K562 (cell line): Measurements from ENCODE around the gene RFC2. TPM values are rescaled to one million over a fixed set of nuclear protein-coding genes. Genes with fewer than 3 reads are reported as not detected.

ENCODE experiments used
- ATAC-seq: fragments of 200-7000 bp; cut with Tn5 transposase; 3 replicates; pipeline ENCODE4 v1.9.1; 2020; ENCODE audit warnings: moderate library complexity
- BruUV-seq: library from RNA; stranded (reverse); fragments of 400-500 nt; replicated peaks from 2 replicates; lab custom pipeline; 2021; lab: Mats Ljungman, UMichigan
- CTCF ChIA-PET: fragments of 300-600 bp; formaldehyde crosslinking; extraction: SDS; loops from one replicate; lab custom pipeline; 2021; ENCODE audit warnings: low intra/inter-chr PET ratio; lab: Yijun Ruan, JAX
- POLR2A ChIA-PET: fragments of 300-600, 350-650 bp; sonication (Branson Sonifier 250); formaldehyde crosslinking; extraction: SDS; loops from one replicate; lab custom pipeline; 2021; ENCODE audit warnings: antibody characterized with exemption, inconsistent platforms; lab: Yijun Ruan, JAX
- DNase-seq, 4 experiments: peaks; one replicate each; pipeline versions ENCODE4 v3.0.0 to v3.0.0-alpha.2; 2011 to 2018; ENCODE audit warnings: low spot score in 3 of 4, mixed read lengths in 3 of 4; ENCODE audit errors: extremely low read depth in 1 of 4
- FAIRE-seq: peaks from 2 replicates; lab custom pipeline; 2011; peaks lifted over from hg19 to GRCh38; lab: Jason Lieb, UNC
- H2AFZ ChIP-seq: 2 replicates; pipeline ENCODE4 v1.6.0; 2011; ENCODE audit warnings: low read depth, low read length, control low read depth, inconsistent platforms
- H3K27ac ChIP-seq: fragments of 200-600 bp; 3 replicates; pipeline ENCODE4 v1.8.0; 2011; ENCODE audit warnings: low read depth, mild to moderate bottlenecking, control low read depth, inconsistent platforms, low read length, moderate library complexity, mixed read lengths; ENCODE audit errors: extremely low read depth
- H3K27me3 ChIP-seq, 2 experiments: fragments of 300-600 bp in 1 of 2; 2 replicates in 1 of 2; 3 replicates in 1 of 2; pipeline versions ENCODE4 v1.6.0 to v1.8.0; 2011; ENCODE audit warnings: inconsistent platforms in 2 of 2, low read length in 2 of 2, mild to moderate bottlenecking in 1 of 2, mixed read lengths in 1 of 2, moderate library complexity in 1 of 2; ENCODE audit not compliant: control insufficient read depth in 2 of 2, insufficient read depth in 2 of 2
- H3K36me3 ChIP-seq: fragments of 300-600 bp; 3 replicates; pipeline ENCODE4 v1.8.0; 2011; ENCODE audit warnings: mild to moderate bottlenecking, low read length, inconsistent platforms; ENCODE audit not compliant: control insufficient read depth, insufficient read depth
- H3K4me1 ChIP-seq, 2 experiments: fragments of 200-600 bp in 1 of 2; replicated peaks in 1 of 2; 2 replicates in 1 of 2; 3 replicates in 1 of 2; pipeline versions ENCODE4 v1.5.1 to v1.8.0; 2011; ENCODE audit warnings: inconsistent platforms in 2 of 2, low read length in 2 of 2, mild to moderate bottlenecking in 1 of 2, mixed read lengths in 1 of 2, moderate library complexity in 1 of 2; ENCODE audit not compliant: control insufficient read depth in 2 of 2, insufficient read depth in 2 of 2
- H3K4me2 ChIP-seq: 2 replicates; pipeline ENCODE4 v1.6.1; 2011; ENCODE audit warnings: low read length, control low read depth, inconsistent platforms, mixed read lengths; ENCODE audit not compliant: insufficient read depth
- H3K4me3 ChIP-seq: fragments of 200-600 bp; sonication (generic), shearing (Covaris generic); 2 replicates; pipeline ENCODE4 v1.5.1; 2016; ENCODE audit warnings: control low read depth, inconsistent platforms
- H3K79me2 ChIP-seq: fragments of 200-600 bp; 3 replicates; pipeline ENCODE4 v1.8.0; 2011; ENCODE audit warnings: low read length, inconsistent platforms; ENCODE audit not compliant: control insufficient read depth, insufficient read depth
- H3K9ac ChIP-seq, 2 experiments: 2 replicates each; pipeline versions ENCODE4 v1.6.0 to v1.6.1; 2011; ENCODE audit warnings: low read depth in 2 of 2, low read length in 2 of 2, control low read depth in 1 of 2, inconsistent platforms in 1 of 2, mild to moderate bottlenecking in 1 of 2, mixed read lengths in 1 of 2; ENCODE audit not compliant: insufficient read depth in 1 of 2
- H3K9me1 ChIP-seq: one replicate; pipeline ENCODE4 v1.6.0; 2011; ENCODE audit warnings: inconsistent platforms, mild to moderate bottlenecking, low read length, moderate library complexity; ENCODE audit not compliant: control insufficient read depth, insufficient read depth
- H3K9me3 ChIP-seq: replicated peaks from 2 replicates; pipeline ENCODE4 v1.5.1; 2011; ENCODE audit warnings: low read depth, low read length, inconsistent platforms; ENCODE audit not compliant: control insufficient read depth, insufficient read depth
- H4K20me1 ChIP-seq: replicated peaks from 2 replicates; pipeline ENCODE4 v1.6.1; 2011; ENCODE audit warnings: low read length, inconsistent platforms, mixed read lengths; ENCODE audit not compliant: control insufficient read depth, insufficient read depth
- CHD2 ChIP-seq: IDR thresholded peaks from 2 replicates; pipeline ENCODE4 v1.6.1; 2011; ENCODE audit warnings: low read depth, low read length
- KLF13 ChIP-seq: fragments of 450-650 bp; IDR thresholded peaks from 2 replicates; pipeline ENCODE4 v1.6.1; 2016; ENCODE audit warnings: missing genetic modification characterization, low read depth, mild to moderate bottlenecking, missing compliant biosample characterization, moderate library complexity, borderline replicate concordance
- RBFOX2 ChIP-seq: fragments of 200-400 bp; formaldehyde crosslinking; IDR thresholded peaks from 2 replicates; pipeline ENCODE4 v1.6.1; 2017; ENCODE audit warnings: low read depth, mild to moderate bottlenecking, low read length, moderate library complexity
- RBM22 ChIP-seq: fragments of 200-400 bp; formaldehyde crosslinking; IDR thresholded peaks from 2 replicates; pipeline ENCODE4 v1.6.1; 2018; ENCODE audit warnings: low read length, low read depth; ENCODE audit not compliant: poor library complexity, severe bottlenecking
- TEAD4 ChIP-seq, 2 experiments: sonication (generic) in 1 of 2; formaldehyde crosslinking in 1 of 2; IDR thresholded peaks; 2 replicates each; pipeline versions ENCODE4 v1.6.1 to v1.8.0; 2012 to 2022; ENCODE audit warnings: borderline replicate concordance in 1 of 2, inconsistent platforms in 1 of 2, low read length in 1 of 2, mild to moderate bottlenecking in 1 of 2, missing genetic modification reagents in 1 of 2
- ZFX ChIP-seq: sonication (generic); formaldehyde crosslinking; IDR thresholded peaks from 2 replicates; pipeline ENCODE4 v1.8.0; 2022; ENCODE audit warnings: mild to moderate bottlenecking, missing genetic modification reagents, moderate library complexity
- ZNF76 ChIP-seq: fragments of 250-450 bp; sonication (Bioruptor Pico); IDR thresholded peaks from 2 replicates; pipeline ENCODE4 v1.4.0; 2020; ENCODE audit warnings: mild to moderate bottlenecking, moderate library complexity, borderline replicate concordance
- WGBS: fragments of 100-300 bp; shearing (Covaris generic); methylation state at CpG from one replicate; pipeline ENCODE4 v1.1.6; 2016; ENCODE audit warnings: low coverage, mixed read lengths; ENCODE audit not compliant: insufficient coverage; ENCODE audit errors: missing lambda C conversion rate; 5-methylcytosine and 5-hydroxymethylcytosine counted together
- in situ Hi-C: fragments of 300-500 bp; cut with MboI; formaldehyde crosslinking; loops from 4 replicates; pipeline ENCODE4 v1.15.0; 2018; ENCODE audit warnings: inconsistent platforms, mixed read lengths
- intact Hi-C: fragments of 100-400 bp; cut with micrococcal nuclease; formaldehyde crosslinking; loops from 2 replicates; pipeline ENCODE4 v1.14.2; 2022
- polyA plus RNA-seq, 8 experiments: library from polyadenylated mRNA; depleted of rRNA in 4 of 8; stranded (reverse) in 5 of 8; unstranded in 3 of 8; fragments of >200 nt; fragmentation: Nextera tagmentation in 2 of 8; fragmentation: Illumina TruSeq in 1 of 8; extraction: Ambion mirVana in 2 of 8; extraction: Trizol in 1 of 8; gene quantifications; 2 replicates each; pipeline versions ENCODE4 v1.2.1 to v1.2.3, GENCODE V29; 2011 to 2014; ENCODE audit warnings: inconsistent platforms in 1 of 8, missing spikeins in 1 of 8
- total RNA-seq, 7 experiments: library from RNA; depleted of rRNA in 6 of 7; stranded (reverse); fragments of >200 nt in 6 of 7; fragmentation: Illumina TruSeq in 2 of 7; extraction: Trizol in 2 of 7; gene quantifications; 2 replicates each; pipeline versions ENCODE4 v1.2.1 to v1.2.3, GENCODE V29; 2011 to 2021; ENCODE audit warnings: low replicate concordance in 1 of 7
- TF ChIP-seq, protein P1 (sequence below): IDR thresholded peaks from 3 replicates; pipeline ENCODE4 v1.6.1; 2011; ENCODE audit warnings: borderline replicate concordance, mild to moderate bottlenecking; ENCODE audit not compliant: insufficient read length, insufficient read depth
- TF ChIP-seq, protein P2 (sequence below), 2 experiments: fragments of 450-650 bp; IDR thresholded peaks; 2 replicates each; pipeline ENCODE4 v1.6.1; 2016
- TF ChIP-seq, protein P3 (sequence below), 3 experiments: fragments of 200-800 bp in 1 of 3; sonication (Bioruptor generic) in 1 of 3; sonication (generic) in 1 of 3; formaldehyde crosslinking in 1 of 3; IDR thresholded peaks; 2 replicates each; pipeline versions ENCODE4 v1.6.1 to v1.8.0; 2016 to 2022; ENCODE audit warnings: mild to moderate bottlenecking in 2 of 3, missing compliant biosample characterization in 2 of 3, missing genetic modification characterization in 2 of 3, missing genetic modification reagents in 1 of 3
- TF ChIP-seq, protein P4 (sequence below): fragments of 250-450 bp; sonication (Bioruptor Pico); IDR thresholded peaks from 2 replicates; pipeline ENCODE4 v1.4.0; 2020; ENCODE audit warnings: borderline replicate concordance

Gene RFC2
- total and polyA plus RNA-seq, 9 of the 15 experiments (the other 6 are each of a cell fraction or from before 2014, with no cell fraction given), result 32.5 to 161 (median 102) TPM

DNA sequence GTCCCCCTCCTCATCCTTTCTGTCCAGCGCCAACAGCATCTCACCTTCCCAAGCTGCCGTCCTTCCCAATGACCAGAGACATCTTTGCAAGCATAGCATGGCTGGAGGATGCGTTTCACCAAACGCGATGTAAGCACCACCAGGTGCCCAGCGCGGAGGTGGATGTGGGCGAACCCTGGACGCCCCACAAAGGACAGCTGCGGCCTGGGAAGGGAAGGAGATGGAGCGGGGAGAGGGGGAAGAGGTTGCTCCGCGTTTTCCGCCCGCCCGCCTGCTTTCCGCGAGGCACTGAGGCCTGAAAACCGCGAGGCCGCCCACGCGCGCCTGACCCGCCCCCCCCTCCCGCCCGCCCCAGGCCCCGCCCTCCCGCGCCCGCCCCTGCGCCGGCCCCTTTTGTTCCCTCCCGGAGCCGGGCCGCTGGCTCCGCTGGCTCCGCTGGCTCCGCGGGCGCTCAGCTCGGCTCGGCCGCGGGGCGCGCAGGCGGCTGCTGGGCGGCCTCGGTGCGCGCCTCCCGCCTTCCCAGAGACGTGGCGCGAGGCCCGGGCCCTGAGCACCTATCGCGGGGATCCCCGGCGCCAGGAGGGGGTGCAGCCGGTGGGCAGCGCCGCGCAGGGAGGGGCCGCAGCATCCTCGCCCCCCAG lies 34.9 kb upstream of the RFC2 start, which contains the start of gene CLIP2:
TSS of gene CLIP2 (plus strand) at position 390 of the 641 bp plus-strand sequence. CDS start 28,140 bp downstream, outside the sequence.
- FAIRE-seq (no peak), DNase-seq (peak; percentile 87 to 98 (median 96)), ATAC-seq (peak; percentile 97)
- in situ Hi-C loops, result no loop called here
- POLR2A ChIA-PET, result interaction anchor here (1.1 to 1.7 kb wide), 5 partner anchors 9 to 20 kb away, joined by 3 to 8 read pairs (median 5); no protein-coding TSS in a partner anchor
- Histone ChIP-seq H3K9ac (peak within 1 kb of the TSS; percentile 50 to 86; a peak in 3 of 4 replicates), H3K9me3 (no peaks in the 10 kb centered on the region), H3K79me2 (no peaks in the 10 kb centered on the region), H3K36me3 (no peaks in the 10 kb centered on the region), H4K20me1 (no peaks in the 10 kb centered on the region; the same call in 1 of the 2 replicates), H3K27me3 (peaks cover 3 to 19% of the 10 kb centered on the region in 2 experiments; a peak in 4 of 5 replicates), H2AFZ (peak within 1 kb of the TSS; percentile 99), H3K9me1 (no peaks in the 10 kb centered on the region), H3K27ac (peak within 1 kb of the TSS; percentile 48; the same call in 1 of the 3 replicates), H3K4me2 (peak within 1 kb of the TSS; percentile 99), H3K4me1 (peaks cover 26 to 34% of the 10 kb centered on the region in 2 experiments), H3K4me3 (peak within 1 kb of the TSS; percentile 51)
- CTCF ChIA-PET, result no interaction called here
- 2% methylated on average over 42 of the region's 67 CpGs for WGBS
- no TSS peak for BruUV-seq
- intact Hi-C loops, result loop anchor here (1.0 kb wide), 2 partner anchors 19 to 32 kb away; no protein-coding TSS in a partner anchor
- TF ChIP-seq ZFX (peak; percentile 45; the same call in 1 of the 2 replicates), TEAD4 (IDR thresholded peaks at IDR 0.05; ENCODE audit: low read length) (0 out of 2 replicates have a peak, but pooled peaks have one; percentile 8), TEAD4 (CRISPR knock-in tag; IDR thresholded peaks at IDR 0.05; ENCODE audit: borderline replicate concordance) (no peak), KLF13 (tag) (no peak), CHD2 (no peak), RBFOX2 (peak; percentile 49; the same call in 1 of the 2 replicates), ZNF76 (CRISPR knock-in tag) (0 out of 2 replicates have a peak, but pooled peaks have one; percentile 45), RBM22 (no peak)
- TF ChIP-seq, protein P1, sequence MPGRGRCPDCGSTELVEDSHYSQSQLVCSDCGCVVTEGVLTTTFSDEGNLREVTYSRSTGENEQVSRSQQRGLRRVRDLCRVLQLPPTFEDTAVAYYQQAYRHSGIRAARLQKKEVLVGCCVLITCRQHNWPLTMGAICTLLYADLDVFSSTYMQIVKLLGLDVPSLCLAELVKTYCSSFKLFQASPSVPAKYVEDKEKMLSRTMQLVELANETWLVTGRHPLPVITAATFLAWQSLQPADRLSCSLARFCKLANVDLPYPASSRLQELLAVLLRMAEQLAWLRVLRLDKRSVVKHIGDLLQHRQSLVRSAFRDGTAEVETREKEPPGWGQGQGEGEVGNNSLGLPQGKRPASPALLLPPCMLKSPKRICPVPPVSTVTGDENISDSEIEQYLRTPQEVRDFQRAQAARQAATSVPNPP, result no peak
- TF ChIP-seq, protein P2, sequence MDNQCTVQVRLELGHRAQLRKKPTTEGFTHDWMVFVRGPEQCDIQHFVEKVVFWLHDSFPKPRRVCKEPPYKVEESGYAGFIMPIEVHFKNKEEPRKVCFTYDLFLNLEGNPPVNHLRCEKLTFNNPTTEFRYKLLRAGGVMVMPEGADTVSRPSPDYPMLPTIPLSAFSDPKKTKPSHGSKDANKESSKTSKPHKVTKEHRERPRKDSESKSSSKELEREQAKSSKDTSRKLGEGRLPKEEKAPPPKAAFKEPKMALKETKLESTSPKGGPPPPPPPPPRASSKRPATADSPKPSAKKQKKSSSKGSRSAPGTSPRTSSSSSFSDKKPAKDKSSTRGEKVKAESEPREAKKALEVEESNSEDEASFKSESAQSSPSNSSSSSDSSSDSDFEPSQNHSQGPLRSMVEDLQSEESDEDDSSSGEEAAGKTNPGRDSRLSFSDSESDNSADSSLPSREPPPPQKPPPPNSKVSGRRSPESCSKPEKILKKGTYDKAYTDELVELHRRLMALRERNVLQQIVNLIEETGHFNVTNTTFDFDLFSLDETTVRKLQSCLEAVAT (IDR thresholded peaks at IDR 0.05), result no peak
- TF ChIP-seq, protein P3, sequence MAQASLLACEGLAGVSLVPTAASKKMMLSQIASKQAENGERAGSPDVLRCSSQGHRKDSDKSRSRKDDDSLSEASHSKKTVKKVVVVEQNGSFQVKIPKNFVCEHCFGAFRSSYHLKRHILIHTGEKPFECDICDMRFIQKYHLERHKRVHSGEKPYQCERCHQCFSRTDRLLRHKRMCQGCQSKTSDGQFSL (CRISPR knock-in tag; IDR thresholded peaks at IDR 0.05), result peak; percentile 80
- TF ChIP-seq, protein P3 (tag; IDR thresholded peaks at IDR 0.05), result no peak
- TF ChIP-seq, protein P4, sequence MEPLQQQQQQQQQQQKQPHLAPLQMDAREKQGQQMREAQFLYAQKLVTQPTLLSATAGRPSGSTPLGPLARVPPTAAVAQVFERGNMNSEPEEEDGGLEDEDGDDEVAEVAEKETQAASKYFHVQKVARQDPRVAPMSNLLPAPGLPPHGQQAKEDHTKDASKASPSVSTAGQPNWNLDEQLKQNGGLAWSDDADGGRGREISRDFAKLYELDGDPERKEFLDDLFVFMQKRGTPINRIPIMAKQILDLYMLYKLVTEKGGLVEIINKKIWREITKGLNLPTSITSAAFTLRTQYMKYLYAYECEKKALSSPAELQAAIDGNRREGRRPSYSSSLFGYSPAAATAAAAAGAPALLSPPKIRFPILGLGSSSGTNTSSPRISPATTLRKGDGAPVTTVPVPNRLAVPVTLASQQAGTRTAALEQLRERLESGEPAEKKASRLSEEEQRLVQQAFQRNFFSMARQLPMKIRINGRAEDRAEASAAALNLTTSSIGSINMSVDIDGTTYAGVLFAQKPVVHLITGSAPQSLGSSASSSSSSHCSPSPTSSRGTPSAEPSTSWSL (CRISPR knock-in tag), result 0 out of 2 replicates have a peak, but pooled peaks have one; percentile 58
